Heart left ventricle (tissue), 16 donors: Measurements from ENCODE around the gene DTX3L. TPM values are rescaled to one million over a fixed set of nuclear protein-coding genes. Genes with fewer than 3 reads are reported as not detected.

Source experiments
- ATAC-seq, 4 donors: fragments of 200-7000 bp; cut with Tn5 transposase; one replicate each; pipeline ENCODE4 v1.9.1; 2020 to 2022; ENCODE audit warnings: moderate library complexity in 4 of 4, mild to moderate bottlenecking in 3 of 4, moderate number of reproducible peaks in 1 of 4
- DNase-seq, 5 donors: peaks; one replicate each; pipeline ENCODE4 v3.0.0-alpha.2; 2020
- H3K27ac ChIP-seq, 12 donors: fragments of 200-600 bp; sonication (generic) in 4 of 12; one replicate each; pipeline versions ENCODE4 v1.5.0 to v1.8.0; 2016 to 2022; ENCODE audit warnings: mild to moderate bottlenecking in 2 of 12
- H3K27me3 ChIP-seq, 9 donors: fragments of 200-600 bp; sonication (generic) in 2 of 9; one replicate each; pipeline versions ENCODE4 v1.5.1 to v1.8.0; 2016 to 2022; ENCODE audit warnings: mild to moderate bottlenecking in 3 of 9
- H3K36me3 ChIP-seq, 9 donors: fragments of 200-600 bp; sonication (generic) in 2 of 9; one replicate each; pipeline versions ENCODE4 v1.5.0 to v1.8.0; 2018 to 2022; ENCODE audit warnings: mild to moderate bottlenecking in 2 of 9
- H3K4me1 ChIP-seq, 12 donors: fragments of 200-600 bp; sonication (generic) in 4 of 12; one replicate each; pipeline versions ENCODE4 v1.5.0 to v1.8.0; 2016 to 2022; ENCODE audit warnings: mild to moderate bottlenecking in 3 of 12
- H3K4me3 ChIP-seq, 12 donors: fragments of 200-600 bp; sonication (generic) in 4 of 12; one replicate each; pipeline versions ENCODE4 v1.5.0 to v1.8.0; 2017 to 2022; ENCODE audit warnings: mild to moderate bottlenecking in 9 of 12, moderate library complexity in 4 of 12
- H3K9me3 ChIP-seq, 12 donors: fragments of 200-600 bp; sonication (generic) in 4 of 12; one replicate each; pipeline versions ENCODE4 v1.5.0 to v1.8.0; 2016 to 2022; ENCODE audit warnings: mild to moderate bottlenecking in 1 of 12
- POLR2A ChIP-seq, 2 donors: fragments of 450-650 bp; IDR thresholded peaks; one replicate each; pipeline ENCODE4 v1.6.1; 2017; ENCODE audit warnings: antibody characterized with exemption in 2 of 2, mild to moderate bottlenecking in 2 of 2, moderate library complexity in 2 of 2
- WGBS, 4 donors: extraction: QIAGEN DNeasy Blood & Tissue Kit in 2 of 4; methylation state at CpG; one replicate each; pipeline versions ENCODE4 v1.1.5 to v1.1.7; 2013 to 2018; 5-methylcytosine and 5-hydroxymethylcytosine counted together
- intact Hi-C, 10 donors: fragments of 100-400 bp; cut with DNase I; formaldehyde crosslinking; loops; one replicate each; pipeline versions ENCODE4 v1.11.1 to v1.14.2; 2022
- polyA plus RNA-seq, 2 donors: library from polyadenylated mRNA; stranded (reverse); fragments of 200-250 nt; gene quantifications; one replicate each; pipeline ENCODE4 v1.2.3, GENCODE V29; 2013
- total RNA-seq, 9 donors: library from RNA; depleted of rRNA in 2 of 9; stranded (reverse); fragments of >200 nt in 2 of 9; fragmentation: NEBNext Ultra II Directional in 3 of 9; extraction: Animal tissue kit (Norgen Biotek cat#: 25700) in 3 of 9; gene quantifications; one replicate each; pipeline versions ENCODE4 v1.1.0 to v1.2.4, GENCODE V29; 2016 to 2023
- TF ChIP-seq, protein P1 (sequence below), 12 donors: fragments of 200-600 bp; sonication (generic) in 4 of 12; IDR thresholded peaks; one replicate each; pipeline versions ENCODE4 v1.5.0 to v1.8.0; 2018 to 2022; ENCODE audit warnings: antibody characterized with exemption in 12 of 12, mild to moderate bottlenecking in 5 of 12
- donor health status: ischemic (EF 13 %, LVEDD 7.1; RV severe dilation, severe dysfunction).
- donor health status: healthy with polysubstance abuse.
- donor health status: DM: no; HTN: yes; CAD: no.
- donor health status: DM: no; HTN: no; CAD: no.
- donor health status: ischemic (EF 25% LVEDD 6.9; RV normal size, moderate dysfunction).
- donor health status: ischemic (EF 25% LVEDD 5.7; RV mildly dilated, moderate dysfunction).
- donor health status: healthy.
- donor health status: DM: yes; HTN: yes; CAD: no.
- donor health status: ischemic (EF 35%, LVEDD 5.7; RV mildly dilated, moderate dysfunction).
- donor health status: nonischemic (EF 11% LVEDD 7.7; RV severe dilation, severe dysfunction).
- donor health status: DM: yes; HTN: yes; CAD: no.
- donor health status: PGD.
- donor health status: ischemic (EF 29% LVEDD 5.4; RV normal size, mild dysfunction).
- donor health status: nonischemic (EF 23%, LVEDD 6.1; RV moderate dilation, normal function).

The DTX3L gene
- total and polyA plus RNA-seq, 11 donors = 4.8 to 78.2 (median 12.9) TPM

DNA sequence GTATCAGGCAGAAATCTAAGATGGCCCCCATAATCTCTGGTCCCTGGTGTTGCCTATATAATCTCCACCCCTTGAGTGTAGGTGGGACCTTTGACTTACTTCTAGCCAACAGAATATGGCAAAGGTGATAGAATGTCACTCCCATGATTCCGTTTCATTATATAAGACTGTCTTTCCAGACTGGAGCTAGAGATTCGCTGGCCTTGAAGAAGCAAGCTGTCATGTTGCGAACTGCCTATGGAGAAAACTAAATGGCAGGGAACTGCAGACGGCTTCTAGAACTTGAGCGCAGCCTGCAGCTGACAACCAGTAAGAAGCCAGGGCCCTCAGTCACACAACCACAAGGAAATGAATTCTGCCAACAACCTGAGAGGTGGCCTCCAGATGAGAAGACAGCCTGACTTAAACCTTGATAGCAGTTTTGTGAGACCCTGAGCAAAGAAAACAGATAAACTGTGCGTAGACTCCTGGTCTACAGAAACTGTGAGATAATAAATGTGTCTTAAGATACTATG is 47.2 kb upstream of the DTX3L start:
- Histone ChIP-seq H3K4me3 (no peak overlapping the region), H3K27ac (no peak overlapping the region), H3K4me1 (peaks cover 0 to 24% (median 18%) of the 10 kb centered on the region in 12 donors), H3K9me3 (no peaks in the 10 kb centered on the region), H3K27me3 (no peaks in the 10 kb centered on the region), H3K36me3 (no peaks in the 10 kb centered on the region)
- WGBS, 4 donors = 88 to 92% (median 91%) methylated on average over 6 of the region's 6 CpGs
- ATAC-seq = no peak
- intact Hi-C loops = loop anchor here in 1 of 10 donors (10.0 kb wide), 1 partner anchor 62 kb away; no protein-coding TSS in a partner anchor
- no peak for DNase-seq
- TF ChIP-seq, protein P1, sequence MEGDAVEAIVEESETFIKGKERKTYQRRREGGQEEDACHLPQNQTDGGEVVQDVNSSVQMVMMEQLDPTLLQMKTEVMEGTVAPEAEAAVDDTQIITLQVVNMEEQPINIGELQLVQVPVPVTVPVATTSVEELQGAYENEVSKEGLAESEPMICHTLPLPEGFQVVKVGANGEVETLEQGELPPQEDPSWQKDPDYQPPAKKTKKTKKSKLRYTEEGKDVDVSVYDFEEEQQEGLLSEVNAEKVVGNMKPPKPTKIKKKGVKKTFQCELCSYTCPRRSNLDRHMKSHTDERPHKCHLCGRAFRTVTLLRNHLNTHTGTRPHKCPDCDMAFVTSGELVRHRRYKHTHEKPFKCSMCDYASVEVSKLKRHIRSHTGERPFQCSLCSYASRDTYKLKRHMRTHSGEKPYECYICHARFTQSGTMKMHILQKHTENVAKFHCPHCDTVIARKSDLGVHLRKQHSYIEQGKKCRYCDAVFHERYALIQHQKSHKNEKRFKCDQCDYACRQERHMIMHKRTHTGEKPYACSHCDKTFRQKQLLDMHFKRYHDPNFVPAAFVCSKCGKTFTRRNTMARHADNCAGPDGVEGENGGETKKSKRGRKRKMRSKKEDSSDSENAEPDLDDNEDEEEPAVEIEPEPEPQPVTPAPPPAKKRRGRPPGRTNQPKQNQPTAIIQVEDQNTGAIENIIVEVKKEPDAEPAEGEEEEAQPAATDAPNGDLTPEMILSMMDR (IDR thresholded peaks at IDR 0.05) = no peak
- no peak for TF ChIP-seq POLR2A (IDR thresholded peaks at IDR 0.05)

DNA sequence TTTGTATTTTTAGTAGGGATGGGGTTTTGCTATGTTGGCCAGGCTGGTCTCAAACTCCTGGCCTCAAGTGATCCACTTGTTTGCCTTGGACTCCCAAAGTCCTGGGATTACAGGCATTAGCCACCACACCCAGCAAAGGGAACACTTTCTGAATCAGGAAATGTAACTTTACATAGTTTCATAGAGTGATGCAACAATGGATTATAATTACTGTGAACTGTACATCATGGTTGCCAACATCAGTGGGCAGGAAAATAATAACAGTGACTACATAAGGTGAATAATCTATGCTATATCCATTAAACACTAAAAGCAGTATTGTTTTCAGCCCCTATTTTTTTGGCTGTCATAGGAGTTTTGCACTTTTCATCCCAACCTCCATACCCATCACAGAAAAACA is 44.4 kb upstream of the DTX3L start:
- no peak for ATAC-seq
- H3K4me1 ChIP-seq = peaks cover 0 to 4% (median 0%) of the 10 kb centered on the region in 12 donors
- no peaks in the 10 kb centered on the region for H3K9me3 ChIP-seq
- H3K4me3 ChIP-seq = no peak overlapping the region
- no peak for DNase-seq
- H3K27me3 ChIP-seq = no peaks in the 10 kb centered on the region
- no peak overlapping the region for H3K27ac ChIP-seq
- no peaks in the 10 kb centered on the region for H3K36me3 ChIP-seq
- intact Hi-C loops = loop anchor here in 1 of 10 donors (10.0 kb wide), 1 partner anchor 65 kb away; no protein-coding TSS in a partner anchor
- no peak for TF ChIP-seq POLR2A (IDR thresholded peaks at IDR 0.05)
- TF ChIP-seq, protein P1 (IDR thresholded peaks at IDR 0.05) = no peak

DNA sequence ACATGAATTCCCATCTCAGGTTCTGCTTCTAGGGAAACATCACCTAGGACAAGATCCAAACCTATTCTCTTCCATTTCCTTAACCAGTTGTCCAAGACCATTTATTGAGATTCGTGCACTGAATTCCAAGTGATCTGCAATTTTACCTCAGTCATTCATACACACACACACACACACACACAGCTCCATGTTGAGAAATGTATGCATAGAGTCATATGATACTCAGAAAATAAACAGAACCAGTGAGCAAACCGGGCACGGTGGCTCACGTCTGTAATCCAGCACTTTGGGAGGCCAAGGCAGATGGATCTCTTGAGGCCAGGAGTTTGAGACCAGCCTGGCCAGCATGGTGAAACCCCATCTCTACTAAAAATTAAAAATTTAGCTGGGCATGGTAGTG is 43.3 kb upstream of the DTX3L start:
- 90 to 95% (median 93%) methylated on average over 4 of the region's 4 CpGs for WGBS, 4 donors
- intact Hi-C loops = no loop called here
- TF ChIP-seq POLR2A (IDR thresholded peaks at IDR 0.05) = no peak
- TF ChIP-seq, protein P1 (IDR thresholded peaks at IDR 0.05) = no peak
- Histone ChIP-seq H3K27ac (no peak overlapping the region), H3K27me3 (no peaks in the 10 kb centered on the region), H3K36me3 (peaks cover 0 to 2% (median 0%) of the 10 kb centered on the region in 9 donors), H3K4me1 (no peaks in the 10 kb centered on the region), H3K4me3 (no peak overlapping the region), H3K9me3 (no peaks in the 10 kb centered on the region)
- ATAC-seq (no peak), DNase-seq (no peak)

DNA sequence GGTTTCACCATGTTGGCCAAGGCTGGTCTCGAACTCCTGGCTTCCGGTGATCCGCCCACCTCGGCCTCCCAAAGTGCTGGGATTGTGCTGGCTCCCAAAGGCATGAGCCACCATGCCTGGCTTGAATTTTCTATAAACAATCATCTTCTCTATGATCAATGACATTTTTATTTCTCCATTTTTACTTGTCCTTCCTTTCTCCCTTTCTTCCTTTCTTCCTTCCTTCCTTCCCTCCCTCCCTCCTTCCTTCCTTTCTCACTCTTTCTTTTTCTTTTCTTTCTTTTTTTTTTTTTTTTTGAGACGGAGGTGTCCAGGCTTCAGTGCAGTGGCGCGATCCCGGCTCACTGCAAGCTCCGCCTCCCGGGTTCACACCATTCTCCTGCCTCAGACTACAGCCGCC is 40.8 kb upstream of the DTX3L start:
- H3K36me3 ChIP-seq = peaks cover 0 to 24% (median 13%) of the 10 kb centered on the region in 9 donors
- TF ChIP-seq, protein P1 (IDR thresholded peaks at IDR 0.05) = no peak
- TF ChIP-seq POLR2A (IDR thresholded peaks at IDR 0.05) = no peak
- no peak overlapping the region for H3K27ac ChIP-seq
- no peaks in the 10 kb centered on the region for H3K4me1 ChIP-seq
- intact Hi-C loops = no loop called here
- ATAC-seq (no peak), DNase-seq (no peak)
- 88 to 95% (median 91%) methylated on average over 11 of the region's 11 CpGs for WGBS, 4 donors
- H3K27me3 ChIP-seq = no peaks in the 10 kb centered on the region
- H3K4me3 ChIP-seq = no peak overlapping the region
- H3K9me3 ChIP-seq = no peaks in the 10 kb centered on the region
